ENCODE results near the gene SYNJ1. TPM values are rescaled to one million over a fixed set of nuclear protein-coding genes. Genes with fewer than 3 reads are reported as not detected.
A peak's percentile ranks its signal among the peaks of the same experiment; 100 is the strongest.
"Not testable (repeated sequence)": the region's sequence is repeated elsewhere in the genome, so short reads cannot be mapped to it uniquely, and the experiment has no call there.

Gene SYNJ1
- total RNA-seq (2014; rRNA removed; shearing (Covaris generic); ENCODE audit: low replicate concordance) = 1.1 and 3.6 TPM in 2 replicates

GRCh38 chr21:32727687-32728455 is at the start of gene SYNJ1:
TSS of gene SYNJ1 (minus strand) at chr21:32728013. CDS start at chr21:32726895, 1,118 bp downstream.
- no peaks in the 10 kb centered on the region for H3K27me3 ChIP-seq
- DNase-seq = peak; percentile 95
- H3K4me3 ChIP-seq = peak within 1 kb of the TSS; percentile 92
- H3K9me3 ChIP-seq = no peaks in the 10 kb centered on the region
- peaks cover 3% of the 10 kb centered on the region; the same call in 1 of the 2 replicates for H3K36me3 ChIP-seq

GRCh38 chr21:32777269-32777668 is 49.5 kb upstream of the SYNJ1 start:
- H3K27me3 ChIP-seq = peaks cover under 1% of the 10 kb centered on the region; the same call in 1 of the 2 replicates
- no peak for DNase-seq
- no peak overlapping the region for H3K4me3 ChIP-seq
- no peaks in the 10 kb centered on the region for H3K36me3 ChIP-seq
- no peaks in the 10 kb centered on the region for H3K9me3 ChIP-seq

GRCh38 chr21:32776743-32777142 is 48.9 kb upstream of the SYNJ1 start:
- no peaks in the 10 kb centered on the region; the same call in 1 of the 2 replicates for H3K27me3 ChIP-seq
- DNase-seq = no peak
- H3K36me3 ChIP-seq = no peaks in the 10 kb centered on the region
- H3K9me3 ChIP-seq = no peaks in the 10 kb centered on the region
- no peak overlapping the region for H3K4me3 ChIP-seq

- Histone ChIP-seq H3K36me3 (peaks cover 17% of the 10 kb centered on the region), H3K4me3 (peak overlapping the region; percentile 68; the same call in 1 of the 2 replicates)
- not testable (repeated sequence) for H3K9me3 ChIP-seq, H3K27me3 ChIP-seq, DNase-seq
Measured at GRCh38 chr21:32773048-32773344, 45.2 kb upstream of the SYNJ1 start.

- no peaks in the 10 kb centered on the region; the same call in 1 of the 2 replicates for H3K27me3 ChIP-seq
- no peak for DNase-seq
Measured at GRCh38 chr21:32772281-32773047, 44.7 kb upstream of the SYNJ1 start.

GRCh38 chr21:32770871-32771523 is 43.2 kb upstream of the SYNJ1 start:
- H3K36me3 ChIP-seq = peaks cover 35% of the 10 kb centered on the region
- no peaks in the 10 kb centered on the region for H3K27me3 ChIP-seq
- peak; percentile 71 for DNase-seq
- no peaks in the 10 kb centered on the region for H3K9me3 ChIP-seq
- H3K4me3 ChIP-seq = peak overlapping the region; percentile 68

More at GRCh38 chr21:32772281-32773047, 44.7 kb upstream of the SYNJ1 start:
- Histone ChIP-seq H3K9me3 (no peaks in the 10 kb centered on the region), H3K4me3 (peak overlapping the region; percentile 68), H3K36me3 (peaks cover 22% of the 10 kb centered on the region)

GRCh38 chr21:32768530-32768929 is 40.7 kb upstream of the SYNJ1 start:
- no peak for DNase-seq
- Histone ChIP-seq H3K9me3 (no peaks in the 10 kb centered on the region), H3K27me3 (no peaks in the 10 kb centered on the region), H3K4me3 (no peak overlapping the region), H3K36me3 (peaks cover 44% of the 10 kb centered on the region)

- H3K4me3 ChIP-seq = no peak overlapping the region
- no peak for DNase-seq
- no peaks in the 10 kb centered on the region for H3K27me3 ChIP-seq
- H3K36me3 ChIP-seq = peaks cover 78% of the 10 kb centered on the region
- no peaks in the 10 kb centered on the region for H3K9me3 ChIP-seq
Measured at GRCh38 chr21:32765058-32765457, 37.2 kb upstream of the SYNJ1 start.

GRCh38 chr21:32764186-32764585 is 36.4 kb upstream of the SYNJ1 start:
- Histone ChIP-seq H3K9me3 (no peaks in the 10 kb centered on the region), H3K36me3 (peaks cover 81% of the 10 kb centered on the region), H3K27me3 (no peaks in the 10 kb centered on the region), H3K4me3 (no peak overlapping the region)
- no peak for DNase-seq

GRCh38 chr21:32757804-32758203 is 30.0 kb upstream of the SYNJ1 start:
- Histone ChIP-seq H3K27me3 (no peaks in the 10 kb centered on the region), H3K36me3 (peaks cover 78% of the 10 kb centered on the region), H3K9me3 (no peaks in the 10 kb centered on the region)

GRCh38 chr21:32756096-32756495 is 28.3 kb upstream of the SYNJ1 start:
- H3K27me3 ChIP-seq = no peaks in the 10 kb centered on the region
- peaks cover 77% of the 10 kb centered on the region for H3K36me3 ChIP-seq
- H3K4me3 ChIP-seq = no peak overlapping the region
- no peaks in the 10 kb centered on the region for H3K9me3 ChIP-seq
- DNase-seq = no peak

More at GRCh38 chr21:32757804-32758203, 30.0 kb upstream of the SYNJ1 start:
- DNase-seq = no peak
- no peak overlapping the region for H3K4me3 ChIP-seq

- H3K9me3 ChIP-seq = no peaks in the 10 kb centered on the region
- H3K36me3 ChIP-seq = peaks cover 75% of the 10 kb centered on the region
- no peak for DNase-seq
- no peak overlapping the region for H3K4me3 ChIP-seq
- H3K27me3 ChIP-seq = no peaks in the 10 kb centered on the region
Measured at GRCh38 chr21:32753818-32754585, 26.2 kb upstream of the SYNJ1 start.

- no peak for DNase-seq
- no peaks in the 10 kb centered on the region for H3K9me3 ChIP-seq
- no peak overlapping the region for H3K4me3 ChIP-seq
- no peaks in the 10 kb centered on the region for H3K27me3 ChIP-seq
- peaks cover 85% of the 10 kb centered on the region for H3K36me3 ChIP-seq
Measured at GRCh38 chr21:32750405-32750804, 22.6 kb upstream of the SYNJ1 start.

GRCh38 chr21:32749662-32750061 is 21.8 kb upstream of the SYNJ1 start:
- Histone ChIP-seq H3K27me3 (no peaks in the 10 kb centered on the region), H3K36me3 (peaks cover 84% of the 10 kb centered on the region), H3K4me3 (no peak overlapping the region), H3K9me3 (no peaks in the 10 kb centered on the region)
- no peak for DNase-seq

- no peaks in the 10 kb centered on the region for H3K27me3 ChIP-seq
- H3K4me3 ChIP-seq = no peak overlapping the region
- no peak for DNase-seq
- no peaks in the 10 kb centered on the region for H3K9me3 ChIP-seq
- peaks cover 86% of the 10 kb centered on the region for H3K36me3 ChIP-seq
Measured at GRCh38 chr21:32748529-32748928, 20.7 kb upstream of the SYNJ1 start.

- Histone ChIP-seq H3K9me3 (no peaks in the 10 kb centered on the region), H3K36me3 (peaks cover 93% of the 10 kb centered on the region), H3K4me3 (no peak overlapping the region), H3K27me3 (no peaks in the 10 kb centered on the region)
- no peak for DNase-seq
Measured at GRCh38 chr21:32747396-32747795, 19.6 kb upstream of the SYNJ1 start.

Data from MG63 (cell line).